Hypothalamus (tissue), 51 donors: Measurements from ENCODE around the gene LTBP1.
A peak's percentile ranks its signal among the peaks of the same experiment; 100 is the strongest.
"Not testable (repeated sequence)": the region's sequence is repeated elsewhere in the genome, so short reads cannot be mapped to it uniquely, and the experiment has no call there.

Experiments
- DNase-seq, 51 donors: peaks; one replicate each; lab custom pipeline; 2025; lab: John Stamatoyannopoulos, UW

The LTBP1 gene

DNA sequence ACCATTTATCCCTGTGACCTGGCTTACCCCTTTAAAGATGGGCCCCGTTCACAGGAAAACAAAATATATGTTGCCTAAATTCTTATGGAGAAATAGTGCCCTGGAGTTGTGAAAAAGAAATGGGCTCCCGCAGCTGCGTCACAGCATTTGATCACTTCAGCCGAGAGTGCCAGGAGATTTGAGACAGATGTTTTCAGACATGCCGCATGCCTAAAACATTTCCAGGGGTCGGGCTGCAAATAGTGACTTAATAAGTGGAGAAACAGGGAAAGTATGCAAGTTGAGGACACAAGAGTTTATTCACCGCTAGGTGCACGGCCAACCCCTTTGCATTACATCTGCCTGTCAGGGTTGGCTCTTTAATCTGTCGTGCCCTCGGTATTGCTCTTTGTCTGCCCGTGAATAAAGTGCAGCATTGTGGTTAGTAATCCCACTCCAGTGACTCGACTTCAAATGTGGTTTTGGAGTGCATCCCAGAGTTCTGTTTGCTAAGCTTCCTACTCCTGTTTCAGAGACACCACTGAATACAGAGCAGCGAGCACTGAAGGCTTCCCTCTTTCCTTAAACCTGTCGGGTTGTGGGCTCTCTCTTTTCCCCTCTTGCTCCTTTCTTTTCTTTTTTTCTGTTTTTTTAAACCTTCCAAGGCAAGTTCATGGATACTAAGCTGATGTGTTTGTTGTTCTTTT lies 187.5 kb downstream of the LTBP1 start:
- DNase-seq = peak in 33 of 51 donors; percentile 5 to 74 (median 32)

DNA sequence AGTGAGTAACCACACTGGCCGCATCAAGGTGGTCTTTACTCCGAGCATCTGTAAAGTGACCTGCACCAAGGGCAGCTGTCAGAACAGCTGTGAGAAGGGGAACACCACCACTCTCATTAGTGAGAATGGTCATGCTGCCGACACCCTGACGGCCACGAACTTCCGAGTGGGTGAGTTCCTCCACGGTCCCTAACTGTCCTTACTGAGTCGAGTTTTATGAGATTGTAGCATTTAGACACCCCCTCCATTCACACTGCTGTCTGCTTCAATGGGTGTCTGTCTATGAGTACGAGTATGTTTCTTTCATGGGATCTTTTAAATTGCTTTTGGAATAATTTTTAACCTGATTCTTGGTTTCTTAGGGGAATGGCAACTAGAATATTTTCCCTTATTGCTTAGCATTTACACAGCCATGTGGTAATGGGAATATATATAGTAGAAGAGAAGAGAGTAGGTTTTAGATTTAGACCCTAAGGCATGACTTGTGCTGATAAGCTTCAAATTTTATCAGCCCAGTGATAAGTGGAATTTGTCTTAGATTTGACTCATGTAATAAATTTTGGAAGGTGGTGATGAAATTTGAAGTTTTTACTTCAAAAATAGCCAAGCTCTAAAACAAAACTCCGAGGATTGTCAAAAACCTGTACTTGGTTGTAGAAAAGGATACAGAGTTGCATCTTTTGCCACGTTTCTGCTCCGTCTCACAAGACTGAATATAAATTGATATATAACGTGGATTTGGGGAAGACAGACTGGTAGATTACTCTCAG lies 188.2 kb downstream of the LTBP1 start:
- DNase-seq = peak in 8 of 51 donors; percentile 5 to 47 (median 35)

- no peak for DNase-seq
Observed at GRCh38 chr2:33135645-33136044, 188.9 kb downstream of the LTBP1 start.

GRCh38 chr2:33136056-33136455 lies 189.3 kb downstream of the LTBP1 start:
- DNase-seq = peak in 1 of 51 donors; percentile 15

GRCh38 chr2:33136566-33136965 lies 189.8 kb downstream of the LTBP1 start:
- DNase-seq = no peak

DNA sequence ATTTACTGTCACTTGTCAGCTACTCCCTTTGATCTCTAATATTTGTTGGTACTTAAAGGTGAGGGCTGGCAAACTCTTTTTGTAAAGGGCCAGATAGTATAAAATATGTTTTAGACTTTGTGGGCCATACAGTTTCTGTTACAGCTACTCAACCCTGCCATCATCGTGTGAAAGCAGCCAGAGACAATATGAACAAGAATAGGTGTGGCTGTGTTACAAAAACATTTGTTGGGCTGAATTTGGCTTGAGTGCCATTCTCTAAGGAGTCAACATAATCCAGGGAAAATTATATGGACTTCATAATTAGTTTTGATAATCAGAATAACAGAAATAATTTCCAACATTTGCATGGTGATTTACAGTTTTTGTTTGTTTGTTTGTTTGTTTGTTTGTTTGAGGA lies 190.6 kb downstream of the LTBP1 start:
- DNase-seq = no peak

- no peak for DNase-seq
Observed at GRCh38 chr2:33139949-33140348, 193.2 kb downstream of the LTBP1 start.

GRCh38 chr2:33141476-33141875 lies 194.7 kb downstream of the LTBP1 start:
- DNase-seq = no peak

- peak in 10 of 51 donors; percentile 2 to 34 (median 12) for DNase-seq
Observed at GRCh38 chr2:33142810-33143209, 196.1 kb downstream of the LTBP1 start.

GRCh38 chr2:33144243-33144642 lies 197.5 kb downstream of the LTBP1 start:
- no peak for DNase-seq

GRCh38 chr2:33145459-33145858 lies 198.7 kb downstream of the LTBP1 start:
- DNase-seq = no peak

DNA sequence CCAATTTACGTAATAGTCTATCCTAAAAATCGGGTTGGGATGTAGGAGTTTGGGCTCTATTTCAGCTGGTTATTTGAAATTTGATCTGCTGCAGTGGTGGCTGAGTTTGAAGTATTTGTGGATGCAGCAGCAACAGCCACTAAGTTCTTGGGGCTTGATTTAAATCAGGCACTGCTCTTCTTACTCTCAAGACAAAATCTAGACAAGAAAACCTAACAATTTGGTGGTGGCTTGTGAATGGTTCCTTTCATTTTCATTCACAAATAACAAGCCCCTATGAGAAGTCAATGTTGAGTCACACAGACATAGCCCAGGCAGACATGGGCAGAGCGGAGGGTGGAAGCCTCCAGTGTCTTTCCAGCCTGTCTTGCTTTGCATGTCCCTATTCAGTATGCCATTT lies 199.3 kb downstream of the LTBP1 start:
- no peak for DNase-seq

DNA sequence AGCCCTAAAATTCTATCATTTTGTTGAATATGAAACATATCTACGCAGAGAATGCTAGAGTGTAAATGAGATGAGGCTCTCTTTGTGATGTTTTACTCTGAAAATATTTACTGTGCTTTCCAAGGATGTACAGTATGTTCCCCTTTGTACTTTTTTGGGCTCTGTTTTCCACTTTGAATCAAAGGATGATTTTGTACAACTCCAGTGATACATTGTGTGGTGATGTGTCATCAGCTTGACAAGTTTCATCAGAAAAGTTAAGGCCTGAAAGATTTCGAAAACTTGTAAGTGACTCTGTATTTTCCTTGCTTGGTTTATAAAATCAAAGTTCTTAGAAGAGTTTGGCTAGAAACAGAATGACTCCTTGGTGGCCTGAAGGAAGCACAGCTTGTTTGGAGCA lies 206.3 kb downstream of the LTBP1 start:
- DNase-seq = no peak

GRCh38 chr2:33158482-33159003 lies 211.8 kb downstream of the LTBP1 start:
- DNase-seq = no peak

- DNase-seq = no peak
Observed at GRCh38 chr2:33160191-33160590, 213.4 kb downstream of the LTBP1 start.

DNA sequence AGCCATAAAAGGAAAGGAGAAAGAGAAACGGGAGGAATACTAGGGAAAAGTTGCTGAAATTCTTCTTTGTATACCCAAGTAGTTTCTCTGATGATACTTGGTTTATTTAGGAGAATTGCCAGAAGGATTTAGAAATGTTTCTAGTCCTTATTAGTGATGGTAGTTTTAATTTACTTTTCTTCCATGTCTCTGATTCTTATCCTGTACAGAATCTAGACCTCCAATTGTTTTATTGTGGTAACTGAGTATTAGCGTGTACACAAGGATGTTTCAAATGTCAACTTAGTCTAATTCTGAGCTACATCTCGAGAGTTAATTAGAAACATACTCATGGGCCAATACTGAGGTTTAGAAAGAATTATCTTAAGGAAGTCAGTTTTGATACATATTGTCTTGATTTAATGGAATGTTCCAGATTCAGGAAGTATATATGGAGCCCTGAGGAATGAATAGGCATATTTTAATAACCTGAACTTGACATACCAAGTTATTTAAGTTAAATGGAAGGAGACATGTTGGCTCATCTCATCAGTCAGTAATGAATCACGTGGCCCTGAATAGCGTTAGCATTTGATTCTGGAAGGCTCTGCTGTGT lies 219.6 kb downstream of the LTBP1 start:
- DNase-seq = no peak

- no peak for DNase-seq
Observed at GRCh38 chr2:33167622-33168245, 221.0 kb downstream of the LTBP1 start.

- DNase-seq = no peak
Observed at GRCh38 chr2:33168425-33168824, 221.7 kb downstream of the LTBP1 start.

DNA sequence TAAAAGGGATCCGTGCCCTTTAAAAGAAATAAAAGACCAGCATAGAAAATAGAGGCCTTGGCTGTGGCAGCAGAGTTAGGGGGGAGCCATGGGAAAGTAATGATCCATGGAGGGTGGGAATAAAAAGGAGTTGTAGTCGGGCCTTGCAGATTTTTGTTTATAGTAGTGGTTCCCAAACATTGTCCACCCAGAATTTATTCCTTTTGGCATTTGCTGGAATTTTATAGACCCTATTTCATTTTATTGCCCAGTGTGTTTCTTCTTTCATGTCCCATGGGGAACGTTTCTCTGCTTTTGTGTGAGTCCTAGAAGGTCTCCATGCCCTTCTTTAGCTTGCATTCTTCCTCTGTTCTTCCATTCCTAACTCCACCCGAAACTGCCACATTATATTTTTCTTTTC lies 222.2 kb downstream of the LTBP1 start:
- no peak for DNase-seq

DNA sequence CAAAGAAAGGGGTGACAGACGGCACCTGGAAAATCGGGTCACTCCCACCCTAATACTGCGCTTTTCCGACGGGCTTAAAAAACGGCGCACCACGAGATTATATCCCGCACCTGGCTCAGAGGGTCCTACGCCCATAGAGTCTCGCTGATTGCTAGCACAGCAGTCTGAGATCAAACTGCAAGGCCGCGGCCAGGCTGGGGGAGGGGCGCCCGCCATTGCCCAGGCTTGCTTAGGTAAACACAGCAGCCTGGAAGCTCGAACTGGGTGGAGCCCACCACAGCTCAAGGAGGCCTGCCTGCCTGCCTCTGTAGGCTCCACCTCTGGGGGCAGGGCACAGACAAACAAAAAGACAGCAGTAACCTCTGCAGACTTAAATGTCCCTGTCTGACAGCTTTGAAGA lies 223.5 kb downstream of the LTBP1 start:
- not testable (repeated sequence) for DNase-seq

DNA sequence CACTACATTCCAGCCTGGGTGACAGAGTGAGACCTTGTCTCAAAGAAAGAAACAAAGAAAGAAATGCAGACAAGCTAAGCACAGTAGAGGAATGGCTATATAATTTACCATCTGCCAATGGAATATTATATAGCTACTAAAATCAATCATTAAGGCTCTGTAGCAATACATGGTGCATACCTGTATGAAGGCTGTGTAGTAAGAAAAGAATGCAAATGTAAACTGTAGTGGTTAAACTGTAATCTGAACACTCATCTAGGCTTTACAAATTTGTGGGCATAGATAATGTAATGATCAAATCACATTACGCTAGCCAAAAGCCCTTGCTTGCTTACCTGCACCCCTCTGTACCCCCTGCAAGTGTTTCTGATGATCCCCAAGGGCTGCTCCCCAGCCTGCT lies 230.9 kb downstream of the LTBP1 start:
- no peak for DNase-seq
